GM10248 (cell line): ENCODE results near the gene MAP3K1.

Experiments used
- CTCF ChIA-PET: fragments of 300-600 bp; sonication (Branson Sonifier 250); formaldehyde crosslinking; extraction: SDS; loops from one replicate; lab custom pipeline; 2021; ENCODE audit warnings: antibody characterized with exemption; lab: Yijun Ruan, JAX
- POLR2A ChIA-PET: fragments of 350-650 bp; sonication (Branson Sonifier 250); formaldehyde crosslinking; extraction: SDS; loops from one replicate; lab custom pipeline; 2020; ENCODE audit warnings: antibody characterized with exemption; lab: Yijun Ruan, JAX
- DNase-seq: peaks from one replicate; pipeline ENCODE4 v3.0.0; 2012; ENCODE audit errors: extremely low spot score
- TF ChIP-seq, protein P1 (sequence below): IDR thresholded peaks from 2 replicates; pipeline ENCODE4 v1.5.1; 2012; ENCODE audit warnings: mild to moderate bottlenecking, low read depth; ENCODE audit errors: extremely low read depth, missing control alignments, control extremely low read depth

MAP3K1 gene

DNA sequence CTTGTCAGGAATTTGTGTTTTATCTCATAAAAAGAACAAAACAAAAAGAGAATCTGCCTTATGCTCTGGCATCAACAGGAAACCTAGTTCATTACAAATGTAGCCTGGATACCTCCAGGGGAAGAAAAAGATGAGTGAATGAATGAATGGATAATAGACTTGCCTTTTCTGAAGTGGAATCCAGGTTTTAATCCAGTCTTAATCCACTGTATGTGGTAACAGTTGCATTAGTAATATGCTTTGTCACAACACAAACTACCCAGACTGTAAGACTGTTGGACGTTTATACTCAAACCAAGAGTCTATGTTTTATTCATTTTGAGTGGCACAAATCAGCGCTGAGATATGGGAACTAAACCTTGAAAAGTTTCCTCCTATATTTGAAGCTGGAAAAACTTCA lies 32.1 kb upstream of the MAP3K1 start:
- DNase-seq: no peak
- POLR2A ChIA-PET: no interaction called here
- TF ChIP-seq, protein P1, sequence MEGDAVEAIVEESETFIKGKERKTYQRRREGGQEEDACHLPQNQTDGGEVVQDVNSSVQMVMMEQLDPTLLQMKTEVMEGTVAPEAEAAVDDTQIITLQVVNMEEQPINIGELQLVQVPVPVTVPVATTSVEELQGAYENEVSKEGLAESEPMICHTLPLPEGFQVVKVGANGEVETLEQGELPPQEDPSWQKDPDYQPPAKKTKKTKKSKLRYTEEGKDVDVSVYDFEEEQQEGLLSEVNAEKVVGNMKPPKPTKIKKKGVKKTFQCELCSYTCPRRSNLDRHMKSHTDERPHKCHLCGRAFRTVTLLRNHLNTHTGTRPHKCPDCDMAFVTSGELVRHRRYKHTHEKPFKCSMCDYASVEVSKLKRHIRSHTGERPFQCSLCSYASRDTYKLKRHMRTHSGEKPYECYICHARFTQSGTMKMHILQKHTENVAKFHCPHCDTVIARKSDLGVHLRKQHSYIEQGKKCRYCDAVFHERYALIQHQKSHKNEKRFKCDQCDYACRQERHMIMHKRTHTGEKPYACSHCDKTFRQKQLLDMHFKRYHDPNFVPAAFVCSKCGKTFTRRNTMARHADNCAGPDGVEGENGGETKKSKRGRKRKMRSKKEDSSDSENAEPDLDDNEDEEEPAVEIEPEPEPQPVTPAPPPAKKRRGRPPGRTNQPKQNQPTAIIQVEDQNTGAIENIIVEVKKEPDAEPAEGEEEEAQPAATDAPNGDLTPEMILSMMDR: no peak
- CTCF ChIA-PET: interaction anchor here (1.4 kb wide), 1 partner anchor 11 kb away, joined by 3 read pairs; no protein-coding TSS in a partner anchor

DNA sequence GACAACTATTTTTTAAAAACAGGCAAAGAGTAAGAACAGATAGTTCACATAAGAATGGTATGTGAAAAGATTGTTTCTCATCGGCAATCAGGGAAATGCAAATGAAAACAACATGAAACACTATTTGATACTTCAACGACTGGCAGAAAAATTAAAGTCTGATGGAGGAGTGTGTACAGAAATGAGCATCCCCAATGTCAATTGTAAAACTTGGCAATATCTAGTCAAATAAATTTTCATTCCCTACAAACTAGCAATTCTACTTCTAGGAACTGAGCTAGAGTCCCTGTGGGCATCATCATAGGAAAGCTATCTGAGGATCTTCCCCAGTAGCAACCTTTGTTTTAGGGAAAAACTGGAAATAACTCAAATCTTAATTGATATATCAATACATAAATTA lies 29.0 kb upstream of the MAP3K1 start:
- CTCF ChIA-PET: no interaction called here
- POLR2A ChIA-PET: no interaction called here
- no peak for DNase-seq
- TF ChIP-seq, protein P1: no peak

DNA sequence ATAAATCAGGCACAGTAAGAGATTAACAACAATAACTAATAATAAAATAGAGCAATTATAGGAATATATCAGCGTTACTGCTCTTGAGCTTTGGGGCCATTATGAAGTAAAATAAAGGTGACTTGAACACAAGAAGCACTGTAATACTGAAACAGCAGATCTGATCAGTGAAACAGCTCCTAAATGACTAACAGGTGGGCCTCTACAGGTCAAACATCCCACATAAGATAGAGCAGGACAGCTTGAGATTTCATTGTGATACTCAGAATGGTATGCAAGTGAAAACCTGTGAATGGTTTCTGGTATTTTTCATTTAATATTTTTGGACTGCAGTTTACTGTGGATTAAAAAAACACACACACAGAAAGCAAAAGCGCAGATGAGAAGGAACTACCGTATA lies 24.0 kb upstream of the MAP3K1 start:
- DNase-seq: no peak
- ChIA-PET CTCF (interaction anchor here (0.9 kb wide), 1 partner anchor 47 kb away, joined by 3 read pairs; no protein-coding TSS in a partner anchor), POLR2A (no interaction called here)
- TF ChIP-seq, protein P1: no peak

DNA sequence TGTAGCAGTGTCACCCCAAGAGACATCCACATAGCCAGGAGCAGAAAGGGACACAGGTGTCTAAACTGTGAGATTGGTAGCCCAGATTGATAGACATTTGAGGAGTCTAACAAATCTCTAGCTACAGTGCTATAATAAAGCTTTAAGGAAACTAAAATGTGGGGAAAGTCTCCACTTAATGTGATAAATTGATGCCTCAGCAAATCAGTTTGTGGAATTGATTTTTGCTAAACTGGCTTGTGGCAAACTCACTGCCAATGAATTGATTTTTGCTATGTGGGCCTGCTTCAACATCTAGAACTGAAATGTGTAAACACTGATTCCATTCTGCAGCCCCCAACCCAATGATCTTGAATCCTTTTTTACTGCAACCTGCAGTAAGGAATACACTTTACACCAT lies 16.8 kb upstream of the MAP3K1 start:
- no peak for DNase-seq
- POLR2A ChIA-PET: no interaction called here
- TF ChIP-seq, protein P1: no peak
- CTCF ChIA-PET: no interaction called here

DNA sequence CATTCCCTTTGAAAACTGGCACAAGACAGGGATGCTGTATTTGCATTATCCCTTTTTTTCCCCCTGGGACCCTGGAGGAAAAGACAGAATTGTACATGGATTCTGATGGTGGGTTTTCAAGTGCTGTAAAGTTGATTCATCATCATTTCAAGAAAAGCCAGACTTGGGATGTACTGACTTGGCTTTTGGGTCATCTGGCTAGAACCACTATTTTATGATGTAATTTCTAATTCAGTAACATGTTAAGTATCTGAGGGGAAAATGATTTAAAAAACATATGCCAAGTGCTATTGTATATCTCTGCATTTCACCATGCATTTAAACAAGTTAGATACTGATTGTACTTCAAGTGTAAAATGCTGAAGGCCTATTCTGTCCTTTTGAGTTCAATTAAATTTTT lies 15.2 kb upstream of the MAP3K1 start:
- TF ChIP-seq, protein P1: no peak
- DNase-seq: no peak
- ChIA-PET CTCF (interaction anchor here (1.2 kb wide), 1 partner anchor 26 kb away, joined by 4 read pairs; no protein-coding TSS in a partner anchor), POLR2A (no interaction called here)

DNA sequence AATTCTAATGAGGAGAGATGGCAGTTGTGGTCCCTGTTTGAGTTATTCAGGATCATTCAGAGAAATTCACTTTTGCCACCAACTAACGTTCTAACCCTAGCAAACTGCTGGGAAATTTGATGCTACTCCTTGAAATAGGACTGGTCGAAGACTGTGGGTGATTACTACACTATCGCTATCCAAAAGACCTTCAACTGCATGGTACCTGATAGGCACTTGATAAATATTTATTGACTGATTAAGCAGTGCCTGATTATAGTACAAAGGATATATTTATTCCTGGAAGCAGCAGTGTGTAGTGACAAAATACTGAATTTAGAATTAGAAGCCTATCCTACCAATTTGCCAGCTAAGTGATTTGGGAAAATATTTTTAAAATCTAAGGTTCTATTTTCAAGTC lies 14.1 kb upstream of the MAP3K1 start:
- POLR2A ChIA-PET: no interaction called here
- TF ChIP-seq, protein P1: no peak
- no peak for DNase-seq
- CTCF ChIA-PET: interaction anchor here (1.2 to 1.3 kb wide), 4 partner anchors 8 to 530 kb away, joined by 4 to 5 read pairs (median 4); no protein-coding TSS in a partner anchor
